Activated B cell treated with CpG ODN at 0.5 μM for 24 hours (primary cell): ENCODE measurements around the gene HECTD1. TPM values are rescaled to one million over a fixed set of nuclear protein-coding genes. Genes with fewer than 3 reads are reported as not detected.

Experiments
- ATAC-seq: fragments of 200-7000 bp; cut with Tn5 transposase; one replicate; pipeline ENCODE4 v1.10.0; 2021; ENCODE audit warnings: low read depth, mild to moderate bottlenecking, moderate library complexity
- CTCF ChIA-PET: fragments of 350-600 bp; sonication (Branson Sonifier 250); formaldehyde crosslinking; loops from one replicate; lab custom pipeline; 2021; ENCODE audit warnings: antibody characterized with exemption; lab: Charles Lee
- POLR2A ChIA-PET: fragments of 350-600 bp; sonication (Branson Sonifier 250); formaldehyde crosslinking; loops from one replicate; lab custom pipeline; 2021; ENCODE audit warnings: antibody characterized with exemption; lab: Charles Lee
- DNase-seq: peaks from one replicate; pipeline ENCODE4 v3.0.0; 2022
- H3K27ac Mint-ChIP-seq: one replicate; pipeline ENCODE4 v1.8.0; 2020; ENCODE audit warnings: mixed read lengths
- H3K27me3 Mint-ChIP-seq: one replicate; pipeline ENCODE4 v1.8.0; 2021; ENCODE audit warnings: mixed read lengths
- H3K36me3 Mint-ChIP-seq: one replicate; pipeline ENCODE4 v1.8.0; 2021; ENCODE audit warnings: low read depth, mixed read lengths
- H3K4me1 Mint-ChIP-seq: one replicate; pipeline ENCODE4 v1.8.0; 2021; ENCODE audit warnings: mixed read lengths
- H3K4me3 Mint-ChIP-seq: one replicate; pipeline ENCODE4 v1.8.0; 2020; ENCODE audit warnings: mild to moderate bottlenecking, mixed read lengths
- H3K9me3 Mint-ChIP-seq: one replicate; pipeline ENCODE4 v1.8.0; 2020; ENCODE audit warnings: mixed read lengths
- CTCF ChIP-seq: fragments of 200-600 bp; IDR thresholded peaks from one replicate; pipeline ENCODE4 v1.8.0; 2022; ENCODE audit warnings: antibody characterized with exemption, mild to moderate bottlenecking
- intact Hi-C: fragments of 100-400 bp; cut with micrococcal nuclease; formaldehyde crosslinking; loops from one replicate; pipeline ENCODE4 v1.15.1; 2024
- total RNA-seq: library from RNA; stranded (reverse); gene quantifications from 2 replicates; pipeline ENCODE4 v1.2.3, GENCODE V29; 2022

The HECTD1 gene
- total RNA-seq, 1 donor from 2014 or later: 163 TPM

DNA sequence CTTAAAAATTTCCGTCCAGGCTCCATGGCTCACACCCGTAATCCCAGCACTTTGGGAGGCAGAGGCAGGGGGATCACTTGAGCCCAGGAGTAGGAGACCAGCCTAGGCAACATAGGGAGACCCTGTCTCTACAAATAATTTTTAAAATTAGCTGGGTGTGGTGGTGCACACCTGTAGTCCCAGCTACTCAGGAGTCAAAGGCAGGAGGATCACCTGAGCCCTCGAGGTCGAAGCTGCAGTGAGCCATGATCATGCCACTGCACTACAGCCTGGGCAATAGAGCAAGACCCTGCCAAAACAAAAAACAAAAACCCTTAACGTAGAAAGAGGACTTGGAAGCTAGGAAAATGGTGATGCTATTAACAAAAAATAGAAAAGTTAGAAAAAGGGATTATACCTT is 2.0 kb upstream of the HECTD1 start:
- Mint-ChIP-seq H3K9me3 (no peaks in the 10 kb centered on the region), H3K4me1 (peaks cover 30% of the 10 kb centered on the region), H3K27me3 (no peaks in the 10 kb centered on the region), H3K27ac (peak overlapping the region; percentile 99), H3K36me3 (peaks cover 13% of the 10 kb centered on the region), H3K4me3 (no peak overlapping the region)
- no peak for TF ChIP-seq CTCF
- DNase-seq (no peak), ATAC-seq (no peak)
- ChIA-PET POLR2A (interaction anchor here (2.8 to 3.3 kb wide), 3 partner anchors 10 to 184 kb away, joined by 14 to 38 read pairs (median 14); partner anchors contain the start of genes AP4S1 and STRN3), CTCF (interaction anchor here (1.0 kb wide), 1 partner anchor 36 kb away, joined by 3 read pairs; no protein-coding TSS in a partner anchor)
- intact Hi-C loops: loop anchor here (5.0 kb wide), 3 partner anchors 103 to 868 kb away; partner anchors contain the start of gene ARHGAP5

DNA sequence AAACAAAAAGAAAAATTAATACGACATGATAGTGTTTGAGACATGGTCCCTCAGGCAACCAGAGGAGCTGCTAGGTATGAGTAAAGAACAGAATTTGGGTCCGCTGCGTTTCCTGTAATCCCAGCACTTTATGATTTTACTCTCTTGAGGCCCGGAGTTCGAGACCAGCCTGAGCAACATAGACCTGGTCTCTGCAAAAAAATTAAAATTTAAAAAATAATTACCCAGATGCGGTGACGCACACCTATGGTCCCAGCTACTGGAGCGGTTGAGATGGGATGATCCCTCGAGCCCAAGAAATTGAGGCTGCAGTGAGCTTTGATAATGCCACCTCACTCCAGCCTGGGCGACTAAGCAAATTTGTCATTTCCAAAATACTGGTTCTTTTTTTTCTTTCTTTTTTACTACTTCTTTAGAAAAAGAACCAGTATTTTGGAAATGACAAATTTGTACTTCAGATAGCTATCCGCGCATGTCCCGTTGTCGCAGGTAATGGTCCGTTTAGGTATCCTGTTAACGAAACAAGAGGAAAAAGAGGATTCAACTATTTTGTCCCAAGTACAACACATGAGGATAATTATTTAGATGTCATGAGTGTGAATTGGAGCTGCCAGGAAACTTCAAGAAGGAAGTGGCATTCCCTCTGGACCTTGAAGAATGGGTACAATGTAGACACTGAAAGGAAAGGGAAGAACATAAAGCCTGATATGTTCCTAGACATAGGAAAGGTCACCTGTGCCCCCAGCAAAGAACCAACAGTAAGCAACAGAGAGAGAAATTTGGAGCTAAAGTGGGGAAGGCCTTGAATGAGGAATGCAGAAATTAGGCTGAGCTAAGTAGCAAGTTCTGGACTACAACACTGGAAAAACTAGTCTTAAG is 1.2 kb upstream of the HECTD1 start:
- DNase-seq (no peak), ATAC-seq (no peak)
- H3K27ac Mint-ChIP-seq: peak overlapping the region; percentile 99
- H3K4me3 Mint-ChIP-seq: peak overlapping the region; percentile 96
- H3K4me1 Mint-ChIP-seq: peaks cover 36% of the 10 kb centered on the region
- peaks cover 19% of the 10 kb centered on the region for H3K36me3 Mint-ChIP-seq
- CTCF ChIA-PET: interaction anchor here (0.8 to 2.4 kb wide), 7 partner anchors 9 to 182 kb away, joined by 3 to 7 read pairs (median 4); partner anchors contain the start of gene STRN3
- no peak for TF ChIP-seq CTCF
- intact Hi-C loops: loop anchor here (1.0 to 5.0 kb wide), 7 partner anchors 104 to 995 kb away; partner anchors contain the start of genes ARHGAP5, DTD2, HEATR5A and RNU6-8
- POLR2A ChIA-PET: interaction anchor here (0.5 to 3.3 kb wide), 16 partner anchors 9 to 586 kb away, joined by 3 to 38 read pairs (median 5); partner anchors contain the start of genes AP4S1, HEATR5A, SCFD1 and STRN3
- H3K9me3 Mint-ChIP-seq: no peaks in the 10 kb centered on the region
- no peaks in the 10 kb centered on the region for H3K27me3 Mint-ChIP-seq

- Mint-ChIP-seq H3K4me1 (peaks cover 41% of the 10 kb centered on the region), H3K4me3 (peak overlapping the region; percentile 96), H3K9me3 (no peaks in the 10 kb centered on the region), H3K36me3 (peaks cover 31% of the 10 kb centered on the region), H3K27ac (peak overlapping the region; percentile 96), H3K27me3 (no peaks in the 10 kb centered on the region)
- ChIA-PET POLR2A (interaction anchor here (0.5 to 3.3 kb wide), 22 partner anchors 8 to 678 kb away, joined by 3 to 38 read pairs (median 5); partner anchors contain the start of genes AP4S1, DTD2, HEATR5A and SCFD1), CTCF (interaction anchor here (0.7 to 2.4 kb wide), 6 partner anchors 10 to 1048 kb away, joined by 3 to 7 read pairs (median 4); partner anchors contain the start of gene STRN3)
- intact Hi-C loops: loop anchor here (1.0 to 5.0 kb wide), 8 partner anchors 17 to 870 kb away; partner anchors contain the start of genes ARHGAP5, G2E3, NUBPL and SCFD1
- no peak for TF ChIP-seq CTCF
- peak; percentile 36 for ATAC-seq
- peak; percentile 93 for DNase-seq
Measured at GRCh38 chr14:31207287-31207754, 272 bp downstream of the HECTD1 start.

DNA sequence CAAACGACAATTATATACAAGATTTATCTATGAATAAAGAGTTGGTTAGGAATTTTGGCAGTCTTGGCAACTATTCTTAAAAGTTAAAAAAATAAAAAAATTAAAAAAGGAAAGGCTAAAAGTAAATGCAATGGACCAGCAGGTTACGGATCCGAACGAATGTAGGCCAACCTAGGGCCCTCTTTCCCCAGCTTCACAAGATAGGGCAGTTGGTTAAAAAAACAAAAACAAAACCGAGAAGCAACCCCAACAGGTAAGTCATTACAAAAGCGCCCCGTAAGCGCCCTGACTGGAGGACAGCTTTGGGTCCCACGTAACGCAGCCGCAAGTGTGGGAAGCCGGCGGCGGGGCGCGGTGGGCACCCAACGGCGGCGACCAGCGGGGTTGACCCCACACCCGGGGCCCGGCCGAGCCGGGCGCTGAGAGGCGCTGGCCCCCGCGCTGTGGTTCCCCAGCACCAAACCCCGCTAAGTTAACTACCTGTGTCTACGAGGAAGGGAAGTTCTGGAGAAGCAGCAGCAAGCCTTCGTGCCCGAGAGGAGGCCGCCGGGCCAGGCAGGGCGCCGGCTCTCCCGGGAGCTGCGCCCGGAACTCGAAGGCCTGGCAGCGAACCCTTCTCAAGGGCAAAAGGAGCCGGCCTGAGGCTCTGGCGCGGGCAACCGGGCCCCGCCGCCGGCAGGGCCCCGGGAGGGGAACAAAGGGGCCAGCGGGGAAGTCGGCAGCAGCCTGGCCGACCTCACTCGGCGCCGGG is 882 bp downstream of the HECTD1 start:
- CTCF ChIA-PET: interaction anchor here (0.7 to 2.4 kb wide), 3 partner anchors 22 to 1048 kb away, joined by 3 to 7 read pairs (median 5); partner anchors contain the start of gene STRN3
- intact Hi-C loops: loop anchor here (1.0 to 5.0 kb wide), 8 partner anchors 16 to 871 kb away; partner anchors contain the start of genes ARHGAP5, G2E3, NUBPL and SCFD1
- Mint-ChIP-seq H3K27me3 (no peaks in the 10 kb centered on the region), H3K27ac (peak overlapping the region; percentile 96), H3K4me3 (peak overlapping the region; percentile 96), H3K36me3 (peaks cover 34% of the 10 kb centered on the region), H3K9me3 (no peaks in the 10 kb centered on the region), H3K4me1 (peaks cover 41% of the 10 kb centered on the region)
- ATAC-seq (peak; percentile 6), DNase-seq (no peak)
- no peak for TF ChIP-seq CTCF
- POLR2A ChIA-PET: interaction anchor here (0.6 to 3.3 kb wide), 18 partner anchors 7 to 586 kb away, joined by 3 to 38 read pairs (median 6); partner anchors contain the start of genes AP4S1, DTD2, HEATR5A and SCFD1
